MCF 10A (cell line): Measurements from ENCODE around the gene CBARP. TPM values are rescaled to one million over a fixed set of nuclear protein-coding genes. Genes with fewer than 3 reads are reported as not detected.
A peak's percentile ranks its signal among the peaks of the same experiment; 100 is the strongest.

ENCODE experiments used
- BruUV-seq: library from RNA; stranded (reverse); fragments of 400-500 nt; replicated peaks from 2 replicates; lab custom pipeline; 2021; lab: Mats Ljungman, UMichigan
- CTCF ChIA-PET: fragments of 300-600 bp; sonication (Branson Sonifier 250); formaldehyde crosslinking; extraction: SDS; loops from one replicate; lab custom pipeline; 2021; ENCODE audit warnings: antibody characterized with exemption, inconsistent platforms; lab: Yijun Ruan, JAX
- POLR2A ChIA-PET: fragments of 300-600, 350-650 bp; sonication (Branson Sonifier 250); formaldehyde crosslinking; extraction: SDS; loops from one replicate; lab custom pipeline; 2020; ENCODE audit warnings: antibody characterized with exemption, inconsistent platforms; lab: Yijun Ruan, JAX
- DNase-seq: peaks from one replicate; pipeline ENCODE4 v3.0.0-alpha.2; 2018; ENCODE audit not compliant: unreplicated experiment
- H3K27ac Mint-ChIP-seq: one replicate; pipeline ENCODE4 v1.8.0; 2022; ENCODE audit warnings: mild to moderate bottlenecking, low read depth, mixed read lengths; ENCODE audit not compliant: unreplicated experiment
- H3K27me3 Mint-ChIP-seq: one replicate; pipeline ENCODE4 v1.8.0; 2022; ENCODE audit warnings: mixed read lengths; ENCODE audit not compliant: insufficient read depth, unreplicated experiment
- H3K36me3 Mint-ChIP-seq: one replicate; pipeline ENCODE4 v1.8.0; 2022; ENCODE audit warnings: mild to moderate bottlenecking, moderate library complexity, mixed read lengths; ENCODE audit not compliant: insufficient read depth, unreplicated experiment
- H3K4me1 Mint-ChIP-seq: one replicate; pipeline ENCODE4 v1.8.0; 2022; ENCODE audit warnings: mixed read lengths; ENCODE audit not compliant: insufficient read depth, unreplicated experiment
- H3K4me3 Mint-ChIP-seq: one replicate; pipeline ENCODE4 v1.8.0; 2022; ENCODE audit warnings: mild to moderate bottlenecking, moderate library complexity, mixed read lengths; ENCODE audit not compliant: unreplicated experiment
- H3K9me3 Mint-ChIP-seq: one replicate; pipeline ENCODE4 v1.8.0; 2022; ENCODE audit warnings: mixed read lengths; ENCODE audit not compliant: unreplicated experiment
- CTCF ChIP-seq: fragments of 200-600 bp; IDR thresholded peaks from one replicate; pipeline ENCODE4 v1.8.0; 2022; ENCODE audit warnings: antibody characterized with exemption, mild to moderate bottlenecking; ENCODE audit not compliant: unreplicated experiment
- intact Hi-C: fragments of 100-400 bp; cut with micrococcal nuclease; formaldehyde crosslinking; loops from 2 replicates; pipeline ENCODE4 v1.14.1; 2022
- total RNA-seq: library from RNA; stranded (reverse); gene quantifications from 2 replicates; pipeline ENCODE4 v1.2.3, GENCODE V29; 2022

The CBARP gene
- total RNA-seq, 1 experiment from 2014 or later: 7.0 TPM

DNA sequence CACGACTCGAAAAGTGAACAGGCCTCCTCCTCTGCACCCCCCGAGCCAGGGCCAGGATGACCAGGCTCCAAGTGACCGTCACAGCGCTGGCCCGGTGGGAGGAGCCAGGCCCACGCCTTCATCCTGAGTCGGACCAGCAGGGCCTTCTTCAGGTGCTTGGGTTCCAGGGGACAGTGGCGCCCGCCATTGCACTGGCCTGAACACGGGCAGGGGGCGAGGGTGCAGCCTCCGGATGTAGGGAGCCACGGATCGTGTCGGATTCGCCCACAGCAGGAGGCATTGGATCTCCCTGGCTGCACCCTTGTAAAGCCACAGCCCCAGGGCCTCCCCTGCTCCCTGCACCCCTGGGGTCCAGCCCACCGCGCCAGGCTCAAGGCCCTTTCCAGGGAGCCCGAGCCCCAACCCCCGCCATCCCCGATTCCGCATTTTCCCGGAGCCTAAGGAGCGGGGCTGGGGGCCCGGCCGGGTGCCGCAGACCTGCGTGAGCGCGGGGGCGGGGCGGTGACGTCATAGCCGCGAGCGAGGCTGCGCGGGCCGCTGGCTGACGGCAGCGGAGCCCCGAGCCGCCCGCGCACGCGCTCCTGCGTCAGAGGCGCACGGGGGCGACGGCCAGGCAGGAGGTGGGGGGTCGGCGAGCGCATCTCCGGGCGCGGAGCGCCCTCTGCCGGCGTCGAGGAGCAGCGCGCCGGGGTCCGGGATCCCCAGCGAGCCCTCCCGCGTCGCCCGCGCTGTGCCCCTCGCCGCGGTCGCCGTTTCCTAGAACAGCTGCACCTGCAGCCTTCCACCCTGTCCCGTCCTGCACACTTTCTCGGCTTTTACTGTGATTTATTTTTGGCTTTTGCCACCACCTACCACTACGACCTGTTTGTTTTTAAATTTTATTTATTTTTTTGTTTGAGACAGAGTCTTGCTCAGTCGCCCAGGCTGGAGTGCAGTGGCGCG, 2.3 kb upstream of the CBARP start:
- Mint-ChIP-seq H3K27me3 (no peaks in the 10 kb centered on the region), H3K4me3 (peak overlapping the region; percentile 74), H3K27ac (no peak overlapping the region), H3K4me1 (peaks cover 10% of the 10 kb centered on the region), H3K9me3 (no peaks in the 10 kb centered on the region), H3K36me3 (peaks cover 7% of the 10 kb centered on the region)
- ChIA-PET CTCF (interaction anchor here (0.6 to 2.3 kb wide), 7 partner anchors 13 to 407 kb away, joined by 3 to 14 read pairs (median 4); no protein-coding TSS in a partner anchor), POLR2A (interaction anchor here (1.2 to 8.2 kb wide), 4 partner anchors 13 to 137 kb away, joined by 3 to 240 read pairs (median 8); partner anchors contain the start of gene CIRBP)
- intact Hi-C loops: no loop called here
- no TSS peak for BruUV-seq
- TF ChIP-seq CTCF: peak; percentile 88
- peak; percentile 82 for DNase-seq

DNA sequence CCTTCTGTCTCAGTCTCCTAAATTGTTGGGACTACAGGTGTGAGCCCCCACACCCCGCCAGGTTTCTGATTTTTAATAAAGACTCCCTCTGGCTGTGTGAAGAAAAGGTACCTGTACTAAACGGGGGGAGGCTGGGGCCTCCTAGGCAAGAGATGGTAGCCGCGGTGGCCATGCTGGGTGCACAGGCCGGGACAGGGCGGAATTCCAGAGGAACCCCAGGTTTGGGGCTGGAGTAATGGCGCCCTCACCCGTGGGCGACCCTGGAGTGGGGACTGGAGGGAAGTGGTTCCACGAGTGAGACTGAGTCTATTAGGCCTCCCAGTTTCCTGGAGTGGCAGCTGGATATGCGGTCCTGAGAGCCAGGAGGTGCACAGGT, 1.6 kb upstream of the CBARP start:
- CTCF ChIA-PET: interaction anchor here (0.6 to 2.3 kb wide), 7 partner anchors 14 to 407 kb away, joined by 3 to 9 read pairs (median 3); no protein-coding TSS in a partner anchor
- Mint-ChIP-seq H3K9me3 (no peaks in the 10 kb centered on the region), H3K36me3 (peaks cover 7% of the 10 kb centered on the region), H3K27me3 (no peaks in the 10 kb centered on the region), H3K27ac (no peak overlapping the region), H3K4me1 (peaks cover 6% of the 10 kb centered on the region), H3K4me3 (peak overlapping the region; percentile 74)
- intact Hi-C loops: no loop called here
- TF ChIP-seq CTCF: no peak
- BruUV-seq: no TSS peak
- POLR2A ChIA-PET: interaction anchor here (1.1 to 1.2 kb wide), 3 partner anchors 30 to 136 kb away, joined by 3 to 9 read pairs (median 4); partner anchors contain the start of genes CIRBP and FAM174C
- no peak for DNase-seq

GRCh38 chr19:1238369-1239303, 831 bp upstream of the CBARP start:
- CTCF ChIA-PET: interaction anchor here (0.6 to 1.6 kb wide), 7 partner anchors 14 to 406 kb away, joined by 3 to 7 read pairs (median 3); partner anchors contain the start of gene CIRBP
- no TSS peak for BruUV-seq

More at GRCh38 chr19:1238369-1239303, 831 bp upstream of the CBARP start:
- DNase-seq: no peak
- Mint-ChIP-seq H3K36me3 (peaks cover 11% of the 10 kb centered on the region), H3K4me1 (peaks cover 6% of the 10 kb centered on the region), H3K27ac (no peak overlapping the region), H3K4me3 (peak overlapping the region; percentile 74), H3K27me3 (no peaks in the 10 kb centered on the region), H3K9me3 (no peaks in the 10 kb centered on the region)
- no peak for TF ChIP-seq CTCF
- intact Hi-C loops: no loop called here
- POLR2A ChIA-PET: interaction anchor here (0.9 to 1.5 kb wide), 6 partner anchors 22 to 71 kb away, joined by 3 to 9 read pairs (median 4); partner anchors contain the start of genes CIRBP and FAM174C
